ENCODE measurements around the gene ZFHX3.

DNA sequence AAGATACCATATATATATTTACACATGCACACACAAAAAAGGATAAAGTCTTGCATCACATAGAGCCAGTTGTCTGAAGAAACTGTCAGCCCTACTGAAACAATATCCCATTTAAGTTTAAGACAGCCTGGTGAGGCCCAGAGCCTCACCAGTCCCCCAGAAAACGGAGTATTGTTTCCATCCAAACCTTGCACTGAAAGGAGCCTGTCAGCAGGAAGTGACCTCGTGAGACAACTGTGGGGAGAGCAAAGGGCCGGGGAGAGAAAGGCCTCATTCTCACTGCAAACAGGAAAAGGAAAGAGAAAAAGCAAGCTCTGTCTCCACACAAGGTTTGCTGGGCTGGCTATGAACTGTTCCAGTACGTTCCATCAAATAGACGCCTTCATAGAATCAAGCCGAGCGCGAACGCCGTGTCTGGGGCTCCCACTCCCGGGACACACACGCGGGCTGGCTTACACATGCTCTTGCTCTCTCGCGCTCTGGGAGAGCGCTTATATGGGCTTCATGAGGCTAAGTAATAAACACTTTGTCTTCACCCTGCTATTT is 44.4 kb upstream of the ZFHX3 start:
- TF ChIP-seq, protein P1, sequence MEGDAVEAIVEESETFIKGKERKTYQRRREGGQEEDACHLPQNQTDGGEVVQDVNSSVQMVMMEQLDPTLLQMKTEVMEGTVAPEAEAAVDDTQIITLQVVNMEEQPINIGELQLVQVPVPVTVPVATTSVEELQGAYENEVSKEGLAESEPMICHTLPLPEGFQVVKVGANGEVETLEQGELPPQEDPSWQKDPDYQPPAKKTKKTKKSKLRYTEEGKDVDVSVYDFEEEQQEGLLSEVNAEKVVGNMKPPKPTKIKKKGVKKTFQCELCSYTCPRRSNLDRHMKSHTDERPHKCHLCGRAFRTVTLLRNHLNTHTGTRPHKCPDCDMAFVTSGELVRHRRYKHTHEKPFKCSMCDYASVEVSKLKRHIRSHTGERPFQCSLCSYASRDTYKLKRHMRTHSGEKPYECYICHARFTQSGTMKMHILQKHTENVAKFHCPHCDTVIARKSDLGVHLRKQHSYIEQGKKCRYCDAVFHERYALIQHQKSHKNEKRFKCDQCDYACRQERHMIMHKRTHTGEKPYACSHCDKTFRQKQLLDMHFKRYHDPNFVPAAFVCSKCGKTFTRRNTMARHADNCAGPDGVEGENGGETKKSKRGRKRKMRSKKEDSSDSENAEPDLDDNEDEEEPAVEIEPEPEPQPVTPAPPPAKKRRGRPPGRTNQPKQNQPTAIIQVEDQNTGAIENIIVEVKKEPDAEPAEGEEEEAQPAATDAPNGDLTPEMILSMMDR (conservative IDR thresholded peaks at IDR 0.05) = no peak
- no peak for TF ChIP-seq ZFX (IDR thresholded peaks at IDR 0.05)

Data from C4-2B (cell line).